Left hindlimb (tissue), 1 donor: ENCODE results near the gene SCAF1.
A peak's percentile ranks its signal among the peaks of the same experiment; 100 is the strongest.
"Not testable (repeated sequence)": the region's sequence is repeated elsewhere in the genome, so short reads cannot be mapped to it uniquely, and the experiment has no call there.

ENCODE experiments used
- DNase-seq: peaks from one replicate; pipeline ENCODE4 v3.0.0-alpha.2; 2018

SCAF1 gene

GRCh38 chr19:49616945-49617344 is 25.1 kb upstream of the SCAF1 start:
- DNase-seq, result no peak

- DNase-seq, result not testable (repeated sequence)
These were observed 24.1 kb upstream of the SCAF1 start for GRCh38 chr19:49617860-49618259.

- DNase-seq, result no peak
These were observed 16.8 kb upstream of the SCAF1 start for GRCh38 chr19:49624967-49625910.

- DNase-seq, result no peak
These were observed 15.8 kb upstream of the SCAF1 start for GRCh38 chr19:49626226-49626625.

- no peak for DNase-seq
These were observed 12.3 kb upstream of the SCAF1 start for GRCh38 chr19:49629659-49630058.

GRCh38 chr19:49631014-49631588 is 10.9 kb upstream of the SCAF1 start:
- no peak for DNase-seq

GRCh38 chr19:49631610-49632192 is 10.3 kb upstream of the SCAF1 start:
- no peak for DNase-seq

- no peak for DNase-seq
These were observed 9.4 kb upstream of the SCAF1 start for GRCh38 chr19:49632576-49632975.

GRCh38 chr19:49633273-49633672 is 8.7 kb upstream of the SCAF1 start:
- not testable (repeated sequence) for DNase-seq

- DNase-seq, result peak; percentile 34
These were observed 6.3 kb upstream of the SCAF1 start for GRCh38 chr19:49635530-49636232.

GRCh38 chr19:49636233-49636932 is 5.6 kb upstream of the SCAF1 start:
- peak; percentile 42 for DNase-seq

GRCh38 chr19:49637821-49638738 is 3.9 kb upstream of the SCAF1 start:
- DNase-seq, result peak; percentile 83

GRCh38 chr19:49639401-49640112 is 2.5 kb upstream of the SCAF1 start:
- DNase-seq, result peak; percentile 57

GRCh38 chr19:49640113-49640898 is 1.7 kb upstream of the SCAF1 start, which contains the start of gene RRAS:
Gene RRAS, minus strand, starts transcription at chr19:49640143. Its CDS starts 45 bp downstream, at chr19:49640098.
- DNase-seq, result peak; percentile 100

GRCh38 chr19:49642492-49643035 is 555 bp downstream of the SCAF1 start:
- DNase-seq, result no peak

GRCh38 chr19:49643466-49643865 is 1.5 kb downstream of the SCAF1 start:
- no peak for DNase-seq

GRCh38 chr19:49645592-49645991 is 3.6 kb downstream of the SCAF1 start:
- no peak for DNase-seq

- DNase-seq, result no peak
These were observed 4.0 kb downstream of the SCAF1 start for GRCh38 chr19:49645995-49646394.

- DNase-seq, result no peak
These were observed 4.6 kb downstream of the SCAF1 start for GRCh38 chr19:49646586-49646985.
